RWPE1 (cell line): ENCODE measurements around the gene CHMP6.

Source experiments
- CTCF ChIA-PET: fragments of 350-600 bp; sonication (Branson Sonifier 250); formaldehyde crosslinking; extraction: SDS; loops from one replicate; lab custom pipeline; 2021; lab: Yijun Ruan, JAX
- POLR2A ChIA-PET: fragments of 400-600 bp; formaldehyde crosslinking; extraction: SDS; loops from one replicate; lab custom pipeline; 2020; ENCODE audit warnings: antibody characterized with exemption; ENCODE audit not compliant: low non-redundant PET; lab: Yijun Ruan, JAX
- DNase-seq: peaks from one replicate; pipeline ENCODE4 v3.0.0; 2012; ENCODE audit warnings: low spot score
- H3K27ac ChIP-seq: fragments of 450-650 bp; 2 replicates; pipeline ENCODE4 v1.5.1; 2017
- CTCF ChIP-seq: fragments of 450-650 bp; conservative IDR thresholded peaks from 2 replicates; pipeline ENCODE4 v1.5.1; 2017; ENCODE audit warnings: low read depth, mild to moderate bottlenecking

CHMP6 gene

GRCh38 chr17:81021531-81022343 lies 30.1 kb downstream of the CHMP6 start:
- POLR2A ChIA-PET: no interaction called here
- no peak for TF ChIP-seq CTCF
- peak overlapping the region; percentile 99 for H3K27ac ChIP-seq
- DNase-seq: no peak
- CTCF ChIA-PET: no interaction called here

- ChIA-PET CTCF (no interaction called here), POLR2A (no interaction called here)
- no peak for TF ChIP-seq CTCF
- no peak for DNase-seq
- peak overlapping the region; percentile 99 for H3K27ac ChIP-seq
Measured at GRCh38 chr17:81022344-81022676, 30.7 kb downstream of the CHMP6 start.

GRCh38 chr17:81025065-81025740 lies 33.6 kb downstream of the CHMP6 start:
- POLR2A ChIA-PET: no interaction called here
- no peak for TF ChIP-seq CTCF
- no peak for DNase-seq
- CTCF ChIA-PET: interaction anchor here (2.9 kb wide), 1 partner anchor 76 kb away, joined by 9 read pairs; no protein-coding TSS in a partner anchor
- H3K27ac ChIP-seq: no peak overlapping the region

GRCh38 chr17:81025741-81026129 lies 34.1 kb downstream of the CHMP6 start:
- no peak overlapping the region for H3K27ac ChIP-seq
- ChIA-PET CTCF (interaction anchor here (1.2 to 2.9 kb wide), 1 partner anchor 76 kb away, joined by 3 to 9 read pairs; no protein-coding TSS in a partner anchor), POLR2A (no interaction called here)
- TF ChIP-seq CTCF: no peak
- DNase-seq: no peak

GRCh38 chr17:81026266-81027036 lies 34.8 kb downstream of the CHMP6 start:
- CTCF ChIA-PET: interaction anchor here (1.2 kb wide), 1 partner anchor 75 kb away, joined by 3 read pairs; no protein-coding TSS in a partner anchor
- no peak for TF ChIP-seq CTCF

GRCh38 chr17:81027038-81027437 lies 35.4 kb downstream of the CHMP6 start:
- POLR2A ChIA-PET: no interaction called here

More at GRCh38 chr17:81026266-81027036, 34.8 kb downstream of the CHMP6 start:
- DNase-seq: no peak
- no peak overlapping the region for H3K27ac ChIP-seq
- POLR2A ChIA-PET: no interaction called here

More at GRCh38 chr17:81027038-81027437, 35.4 kb downstream of the CHMP6 start:
- no peak for TF ChIP-seq CTCF
- H3K27ac ChIP-seq: no peak overlapping the region
- CTCF ChIA-PET: no interaction called here
- DNase-seq: no peak
